Measurements from ENCODE around the gene DNAH10.
A peak's percentile ranks its signal among the peaks of the same experiment; 100 is the strongest.

DNAH10 gene

DNA sequence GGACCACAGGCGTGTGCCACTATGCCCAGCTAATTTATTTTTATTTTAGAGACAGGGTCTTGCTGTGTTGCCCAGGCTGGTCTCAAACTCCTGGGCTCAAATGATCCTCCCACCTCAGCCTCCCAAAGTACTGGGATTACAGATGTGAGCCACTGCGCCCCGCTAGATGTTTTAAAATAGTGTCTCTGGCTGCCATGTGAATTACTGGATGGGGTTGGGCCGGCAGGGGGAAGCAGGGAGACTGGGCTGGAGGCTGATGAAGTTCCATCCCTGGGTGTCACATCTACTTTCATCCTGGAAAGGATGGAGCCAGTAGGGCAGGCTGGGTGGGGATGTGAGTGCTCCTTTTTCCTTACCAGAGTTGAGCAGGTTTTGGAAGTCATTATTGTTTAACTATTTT, 46.1 kb downstream of the DNAH10 start:
- no peak overlapping the region for H3K27ac ChIP-seq
- TF ChIP-seq, protein P1, sequence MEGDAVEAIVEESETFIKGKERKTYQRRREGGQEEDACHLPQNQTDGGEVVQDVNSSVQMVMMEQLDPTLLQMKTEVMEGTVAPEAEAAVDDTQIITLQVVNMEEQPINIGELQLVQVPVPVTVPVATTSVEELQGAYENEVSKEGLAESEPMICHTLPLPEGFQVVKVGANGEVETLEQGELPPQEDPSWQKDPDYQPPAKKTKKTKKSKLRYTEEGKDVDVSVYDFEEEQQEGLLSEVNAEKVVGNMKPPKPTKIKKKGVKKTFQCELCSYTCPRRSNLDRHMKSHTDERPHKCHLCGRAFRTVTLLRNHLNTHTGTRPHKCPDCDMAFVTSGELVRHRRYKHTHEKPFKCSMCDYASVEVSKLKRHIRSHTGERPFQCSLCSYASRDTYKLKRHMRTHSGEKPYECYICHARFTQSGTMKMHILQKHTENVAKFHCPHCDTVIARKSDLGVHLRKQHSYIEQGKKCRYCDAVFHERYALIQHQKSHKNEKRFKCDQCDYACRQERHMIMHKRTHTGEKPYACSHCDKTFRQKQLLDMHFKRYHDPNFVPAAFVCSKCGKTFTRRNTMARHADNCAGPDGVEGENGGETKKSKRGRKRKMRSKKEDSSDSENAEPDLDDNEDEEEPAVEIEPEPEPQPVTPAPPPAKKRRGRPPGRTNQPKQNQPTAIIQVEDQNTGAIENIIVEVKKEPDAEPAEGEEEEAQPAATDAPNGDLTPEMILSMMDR (conservative IDR thresholded peaks at IDR 0.05): peak; percentile 28
- TF ChIP-seq ZFX (IDR thresholded peaks at IDR 0.05): no peak

DNA sequence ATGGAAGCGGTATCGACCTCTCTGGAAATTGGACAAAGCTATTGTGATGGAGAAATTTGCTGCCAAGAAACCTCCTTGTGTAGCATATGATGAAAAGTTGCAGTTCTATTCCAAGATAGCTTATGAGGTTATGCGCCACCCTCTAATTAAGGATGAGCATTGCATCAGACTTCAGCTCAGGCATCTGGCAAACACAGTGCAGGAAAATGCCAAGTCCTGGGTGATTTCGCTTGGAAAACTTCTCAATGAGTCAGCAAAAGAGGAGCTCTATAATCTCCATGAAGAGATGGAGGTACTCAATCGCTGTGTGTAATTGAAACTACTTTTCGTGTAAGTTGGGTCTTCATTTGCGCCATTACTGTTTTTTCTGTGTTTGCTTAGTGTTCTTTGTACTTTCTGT, 51.2 kb downstream of the DNAH10 start:
- no peak overlapping the region for H3K27ac ChIP-seq
- TF ChIP-seq ZFX (IDR thresholded peaks at IDR 0.05): no peak
- TF ChIP-seq, protein P1 (conservative IDR thresholded peaks at IDR 0.05): no peak

DNA sequence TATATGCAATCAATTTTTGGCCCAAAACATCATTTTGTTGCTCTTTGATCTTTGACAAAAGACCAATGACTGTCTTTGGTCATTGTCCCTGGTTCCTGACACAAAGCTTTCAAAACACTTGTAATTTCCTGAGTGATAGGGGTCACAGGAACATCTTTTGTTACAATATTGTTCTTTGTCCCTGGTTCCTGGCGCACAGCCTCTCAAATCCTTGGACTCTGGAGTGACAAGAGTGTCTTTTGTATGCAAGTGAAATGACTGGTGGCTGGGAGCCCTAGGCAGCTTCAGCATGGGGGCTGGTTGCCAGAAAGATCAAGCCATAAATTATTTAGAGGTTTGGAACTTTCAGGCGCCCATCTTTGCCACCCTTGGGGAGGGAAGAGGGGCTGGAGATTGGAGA, 53.9 kb downstream of the DNAH10 start:
- no peak overlapping the region for H3K27ac ChIP-seq
- no peak for TF ChIP-seq ZFX (IDR thresholded peaks at IDR 0.05)
- TF ChIP-seq, protein P1 (conservative IDR thresholded peaks at IDR 0.05): no peak

DNA sequence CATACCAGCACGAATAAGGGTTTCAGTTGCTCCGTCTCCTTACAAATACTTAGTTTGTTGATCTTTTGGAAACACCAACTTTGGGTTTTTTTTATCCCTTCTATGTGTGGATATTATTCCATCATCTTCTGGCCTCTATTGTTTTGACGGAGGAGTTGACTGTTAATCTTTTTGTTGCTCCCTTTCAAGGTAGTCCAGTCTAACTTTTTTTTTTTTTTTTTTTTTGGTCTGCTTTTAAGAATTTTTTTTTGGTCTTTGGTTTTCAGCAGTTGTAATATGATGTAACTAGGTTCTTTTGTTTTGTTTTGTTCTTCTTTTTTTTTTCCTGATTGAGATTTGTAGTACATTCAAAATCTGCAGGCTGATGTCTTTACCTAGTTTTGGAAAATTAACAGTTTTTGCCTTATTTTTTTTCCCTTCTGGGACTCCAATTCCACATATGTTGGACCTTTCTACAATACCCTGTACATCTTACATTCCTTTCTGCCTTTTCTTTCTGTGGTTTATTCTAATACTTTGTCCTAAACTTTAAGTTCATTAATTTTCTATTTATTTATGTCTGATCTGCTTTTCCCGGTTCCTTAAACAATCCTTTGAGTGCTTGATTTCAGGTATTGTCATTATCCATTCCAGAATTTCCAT, 54.9 kb downstream of the DNAH10 start:
- H3K27ac ChIP-seq: no peak overlapping the region
- TF ChIP-seq ZFX (IDR thresholded peaks at IDR 0.05): no peak
- TF ChIP-seq, protein P1 (conservative IDR thresholded peaks at IDR 0.05): no peak

DNA sequence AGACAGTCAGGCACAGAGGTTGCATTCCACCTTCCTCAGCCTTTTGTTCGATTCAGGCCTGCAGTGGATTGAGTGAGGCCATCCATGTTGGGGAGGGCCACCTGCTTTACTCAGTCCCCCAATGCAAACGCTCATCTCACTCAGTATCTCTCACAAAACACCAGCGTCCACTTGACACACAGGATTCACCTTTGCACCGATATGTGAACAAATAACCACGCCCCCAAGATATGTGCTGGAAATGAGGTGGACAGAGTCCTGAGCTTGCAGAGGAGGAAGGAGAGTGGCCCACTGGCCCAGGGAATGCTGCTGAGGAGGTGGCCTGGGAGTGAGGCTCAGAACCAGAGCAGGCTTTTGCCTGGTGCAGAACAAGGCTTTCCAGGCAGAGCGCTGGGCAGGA, 60.7 kb downstream of the DNAH10 start:
- TF ChIP-seq, protein P1 (conservative IDR thresholded peaks at IDR 0.05): no peak
- no peak for TF ChIP-seq ZFX (IDR thresholded peaks at IDR 0.05)
- H3K27ac ChIP-seq: no peak overlapping the region

DNA sequence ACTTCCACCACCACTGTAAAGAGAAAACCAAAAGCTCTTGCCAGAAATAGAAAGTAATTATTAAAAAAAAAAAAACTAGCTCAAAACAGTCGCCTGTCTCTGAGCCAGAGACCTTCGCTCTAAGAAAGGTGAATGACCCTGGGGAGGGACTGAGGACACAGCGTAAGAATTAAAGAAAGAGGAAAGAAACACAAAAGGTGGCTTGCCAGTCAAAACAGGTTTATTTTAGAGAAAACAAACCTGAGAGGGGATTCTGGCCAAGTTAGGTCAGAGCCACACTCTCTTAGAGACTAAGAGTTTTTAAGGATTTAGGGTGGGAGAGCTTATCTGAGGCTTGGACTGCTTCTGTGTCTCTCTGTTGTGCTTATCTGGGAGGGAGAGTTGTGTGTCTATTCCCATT, 66.0 kb downstream of the DNAH10 start:
- TF ChIP-seq, protein P1 (conservative IDR thresholded peaks at IDR 0.05): no peak
- TF ChIP-seq ZFX (IDR thresholded peaks at IDR 0.05): no peak

DNA sequence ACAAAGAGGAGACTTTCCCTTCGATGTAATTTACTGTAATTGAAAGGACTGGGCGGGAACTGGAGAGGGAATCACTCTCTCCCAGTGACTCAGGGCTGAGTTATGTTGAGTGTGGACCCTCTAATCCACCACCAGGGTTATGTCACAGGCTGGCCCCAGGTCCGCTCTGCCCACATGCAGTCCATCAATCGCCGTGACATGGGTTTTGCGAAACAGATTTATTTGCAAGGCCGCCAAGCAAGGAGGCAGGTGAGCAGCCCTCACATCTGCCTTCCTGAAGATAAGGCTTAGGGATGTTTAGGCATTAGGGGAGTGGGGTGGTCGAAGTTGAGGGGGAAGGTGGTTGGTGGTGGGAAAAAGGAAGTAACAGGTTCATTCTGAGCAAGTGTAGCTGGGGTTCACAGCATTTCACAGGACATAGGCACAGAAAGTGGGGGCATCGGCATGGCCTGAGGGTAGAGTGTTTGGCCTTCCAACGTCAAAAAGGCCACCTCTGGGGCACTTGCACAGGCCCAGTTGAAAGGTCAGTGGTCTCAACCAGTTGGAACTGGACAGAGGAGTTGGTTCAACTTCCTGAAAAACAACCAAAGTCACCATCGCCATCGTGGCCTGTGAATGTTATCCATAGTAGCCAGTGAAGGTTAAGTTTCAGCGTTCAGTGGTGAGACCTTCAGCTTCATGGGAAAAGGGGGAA, 66.9 kb downstream of the DNAH10 start:
- TF ChIP-seq, protein P1 (conservative IDR thresholded peaks at IDR 0.05): no peak
- no peak for TF ChIP-seq ZFX (IDR thresholded peaks at IDR 0.05)

More for the DNA sequence above, 66.0 kb downstream of the DNAH10 start:
- no peak overlapping the region for H3K27ac ChIP-seq

More for the DNA sequence above, 66.9 kb downstream of the DNAH10 start:
- no peak overlapping the region for H3K27ac ChIP-seq

Data from C4-2B (cell line).